Spleen (tissue), 7 donors: ENCODE measurements around the gene FXR1.

Experiments
- POLR2AphosphoS5 ChIP-seq, 3 donors: sonication (generic); formaldehyde crosslinking; IDR thresholded peaks; one replicate each; pipeline ENCODE4 v1.5.1; 2017; ENCODE audit warnings: antibody characterized with exemption in 3 of 3
- TF ChIP-seq, protein P1 (sequence below), 11 experiments: fragments of 200-600 bp in 7 of 11; fragments of 450-650 bp in 4 of 11; sonication (generic) in 4 of 11; IDR thresholded peaks in 8 of 11; conservative IDR thresholded peaks in 3 of 11; 1 replicate in 7 of 11; 2 replicates in 4 of 11; pipeline versions ENCODE4 v1.4.0 to v1.8.0; 2016 to 2021; ENCODE audit warnings: antibody characterized with exemption in 11 of 11, inconsistent platforms in 4 of 11, mild to moderate bottlenecking in 1 of 11
- donor health status: DM: no; HTN: no; CAD: no; lungs with moderate emphysema.
- donor health status: DM: no; HTN: no; CAD: no.
- donor health status: DM: no; HTN: no; CAD: no.

DNA sequence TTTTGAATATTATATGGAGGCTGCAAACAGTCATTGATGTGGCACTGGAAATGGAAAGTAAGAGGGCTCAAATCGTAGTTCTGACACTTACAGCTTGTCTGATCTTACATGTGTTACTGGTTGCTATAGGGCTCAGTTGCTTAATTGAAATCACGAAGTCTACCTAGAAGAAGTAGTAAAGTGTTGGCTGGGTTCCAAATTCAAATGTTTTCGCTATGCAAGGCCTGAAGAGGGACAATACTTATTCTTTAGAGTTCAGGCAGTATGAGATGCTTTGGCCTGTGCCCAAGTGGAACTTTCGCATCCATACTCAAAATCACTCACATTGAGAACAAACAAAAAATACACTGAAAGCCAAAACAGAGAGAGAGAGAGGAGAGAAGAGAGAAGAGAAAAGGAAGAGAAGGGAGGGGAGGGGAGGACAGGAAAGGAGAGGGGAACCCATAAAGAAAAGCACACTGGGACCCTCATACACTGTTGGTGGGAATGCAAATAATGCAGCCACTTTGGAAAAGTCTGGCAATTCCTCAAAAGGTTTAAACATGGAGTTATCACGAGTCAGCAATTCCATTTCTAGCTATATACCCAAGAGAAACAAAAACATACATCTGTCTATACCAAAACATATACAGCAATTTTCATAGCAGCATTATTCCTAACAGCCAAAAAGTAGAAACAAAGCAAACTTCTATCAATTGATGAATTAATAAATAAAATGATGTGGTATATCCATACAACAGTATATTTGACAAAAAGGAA, 2.9 kb upstream of the FXR1 start:
- TF ChIP-seq, protein P1, sequence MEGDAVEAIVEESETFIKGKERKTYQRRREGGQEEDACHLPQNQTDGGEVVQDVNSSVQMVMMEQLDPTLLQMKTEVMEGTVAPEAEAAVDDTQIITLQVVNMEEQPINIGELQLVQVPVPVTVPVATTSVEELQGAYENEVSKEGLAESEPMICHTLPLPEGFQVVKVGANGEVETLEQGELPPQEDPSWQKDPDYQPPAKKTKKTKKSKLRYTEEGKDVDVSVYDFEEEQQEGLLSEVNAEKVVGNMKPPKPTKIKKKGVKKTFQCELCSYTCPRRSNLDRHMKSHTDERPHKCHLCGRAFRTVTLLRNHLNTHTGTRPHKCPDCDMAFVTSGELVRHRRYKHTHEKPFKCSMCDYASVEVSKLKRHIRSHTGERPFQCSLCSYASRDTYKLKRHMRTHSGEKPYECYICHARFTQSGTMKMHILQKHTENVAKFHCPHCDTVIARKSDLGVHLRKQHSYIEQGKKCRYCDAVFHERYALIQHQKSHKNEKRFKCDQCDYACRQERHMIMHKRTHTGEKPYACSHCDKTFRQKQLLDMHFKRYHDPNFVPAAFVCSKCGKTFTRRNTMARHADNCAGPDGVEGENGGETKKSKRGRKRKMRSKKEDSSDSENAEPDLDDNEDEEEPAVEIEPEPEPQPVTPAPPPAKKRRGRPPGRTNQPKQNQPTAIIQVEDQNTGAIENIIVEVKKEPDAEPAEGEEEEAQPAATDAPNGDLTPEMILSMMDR (IDR thresholded peaks at IDR 0.05 in 8 of 11, conservative IDR thresholded peaks at IDR 0.05 in 3 of 11) = no peak
- no peak for TF ChIP-seq POLR2AphosphoS5 (IDR thresholded peaks at IDR 0.05)
